ENCODE results near the gene NOX5.

GRCh38 chr15:68979006-68979405, 35.5 kb upstream of the NOX5 start:
- TF ChIP-seq POLR2A (IDR thresholded peaks at IDR 0.05) (no peak), EP300 (IDR thresholded peaks at IDR 0.05) (no peak), CTCF (IDR thresholded peaks at IDR 0.05) (no peak), POLR2AphosphoS5 (IDR thresholded peaks at IDR 0.05) (no peak)

Measured in stomach (tissue), 4 donors.